ENCODE data around the gene COG1. TPM values are rescaled to one million over a fixed set of nuclear protein-coding genes. Genes with fewer than 3 reads are reported as not detected.

Gene COG1
- total RNA-seq, 1 donor: 21.8 TPM

Other genes starting within 250 kb of the COG1 start
- 26.4 TPM for gene SLC39A11, start 100.4 kb upstream of the COG1 start, total RNA-seq
- gene SSTR2, start 28.0 kb upstream of the COG1 start, total RNA-seq: under 0.01 TPM
- not detected for gene CPSF4L, start 68.8 kb downstream of the COG1 start, total RNA-seq
- 11.8 TPM for gene CDC42EP4, start 118.9 kb downstream of the COG1 start, total RNA-seq